ENCODE results near the gene BMP10. TPM values are rescaled to one million over a fixed set of nuclear protein-coding genes. Genes with fewer than 3 reads are reported as not detected.

The BMP10 gene
- total and polyA plus RNA-seq, 10 of the 15 experiments (the other 5 are each of a cell fraction or from before 2014, with no cell fraction given): 0.04 TPM; not detected in 9

GRCh38 chr2:68865108-68865507 is 6.1 kb downstream of the BMP10 start (continued):
- no peak for TF ChIP-seq CTCF (IDR thresholded peaks at IDR 0.05 in 2 of 3, conservative IDR thresholded peaks at IDR 0.05 in 1 of 3; ENCODE audit: control insufficient read depth in 2 of 3, extremely low read depth in 1 of 3, insufficient read depth in 1 of 3, low read depth in 3 of 3, low read length in 3 of 3)

- Histone ChIP-seq H3K79me2 (ENCODE audit: control insufficient read depth, insufficient read depth, low read length) (no peaks in the 10 kb centered on the region), H3K9ac (ENCODE audit: control insufficient read depth, insufficient read depth, low read length) (no peak overlapping the region)
- RAD21 ChIA-PET (ENCODE audit: unreplicated experiment): no interaction called here
Observed at GRCh38 chr2:68863996-68864395, 7.2 kb downstream of the BMP10 start.

More at GRCh38 chr2:68863996-68864395, 7.2 kb downstream of the BMP10 start:
- Histone ChIP-seq H3K4me2 (ENCODE audit: control insufficient read depth, insufficient read depth) (no peak overlapping the region), H3K27me3 (replicated peaks in 1 of 2; ENCODE audit: control insufficient read depth in 2 of 2, insufficient read depth in 2 of 2, low read length in 1 of 2) (peaks cover 0 to 3% of the 10 kb centered on the region in 2 experiments; a peak in 2 of 4 replicates), H2AFZ (ENCODE audit: control insufficient read depth, low read depth, low read length) (no peak overlapping the region), H4K20me1 (ENCODE audit: control insufficient read depth, insufficient read depth) (no peaks in the 10 kb centered on the region), H3K27ac (ENCODE audit: control insufficient read depth, insufficient read depth) (no peak overlapping the region), H3K36me3 (ENCODE audit: control insufficient read depth in 2 of 2, insufficient read depth in 2 of 2, low read length in 1 of 2) (no peaks in the 10 kb centered on the region), H3K4me3 (no peak overlapping the region), H3K4me1 (ENCODE audit: control insufficient read depth, insufficient read depth, low read length) (no peaks in the 10 kb centered on the region), H3K9me3 (replicated peaks; ENCODE audit: control insufficient read depth, insufficient read depth, low read length) (no peaks in the 10 kb centered on the region)
- ATAC-seq (no peak), FAIRE-seq (no peak), DNase-seq (ENCODE audit: low read depth, low spot score) (no peak)
- no TSS peak for BruUV-seq (replicated peaks)
- POLR2A ChIA-PET: no interaction called here
- intact Hi-C loops (cut with micrococcal nuclease; ENCODE audit: unreplicated experiment) (no loop called here), in situ Hi-C loops (cut with MboI) (no loop called here)
- TF ChIP-seq IRF3 (IDR thresholded peaks at IDR 0.05) (no peak), ZNF592 (IDR thresholded peaks at IDR 0.05) (no peak), NR2C2 (IDR thresholded peaks at IDR 0.05; ENCODE audit: borderline replicate concordance, control insufficient read depth, insufficient read length, low read depth) (no peak), RB1 (IDR thresholded peaks at IDR 0.05; ENCODE audit: borderline replicate concordance) (no peak), ZNF384 (IDR thresholded peaks at IDR 0.05; ENCODE audit: borderline replicate concordance, low read depth, low read length) (no peak), SIN3A (IDR thresholded peaks at IDR 0.05; ENCODE audit: low read depth, low read length) (no peak), SIX5 (IDR thresholded peaks at IDR 0.05; ENCODE audit: low read depth, low read length, severe bottlenecking) (no peak), SRF (IDR thresholded peaks at IDR 0.05; ENCODE audit: low read depth in 2 of 2, low read length in 2 of 2) (no peak), NFYA (IDR thresholded peaks at IDR 0.05; ENCODE audit: borderline replicate concordance, low read depth, low read length) (no peak), BHLHE40 (IDR thresholded peaks at IDR 0.05; ENCODE audit: borderline replicate concordance in 1 of 2, low read depth in 2 of 2, low read length in 1 of 2) (no peak), SP1 (IDR thresholded peaks at IDR 0.05; ENCODE audit: low read depth, low read length) (no peak), ZSCAN29 (IDR thresholded peaks at IDR 0.05) (no peak), ZZZ3 (IDR thresholded peaks at IDR 0.05; ENCODE audit: control insufficient read depth, insufficient read length, low read depth) (no peak)
- SMC1A ChIA-PET (ENCODE audit: uncharacterized antibody, unreplicated experiment): no interaction called here
- CTCF ChIA-PET: no interaction called here
- 29% methylated on average over 2 of the region's 2 CpGs for WGBS (ENCODE audit: insufficient coverage, insufficient replicate concordance, low lambda C conversion rate, missing lambda C conversion rate)

Measured in GM12878 (cell line).